SK-N-SH (cell line): ENCODE results near the gene FBXW10B. TPM values are rescaled to one million over a fixed set of nuclear protein-coding genes. Genes with fewer than 3 reads are reported as not detected.
"Not testable (repeated sequence)": the region's sequence is repeated elsewhere in the genome, so short reads cannot be mapped to it uniquely, and the experiment has no call there.

Experiments used
- CTCF ChIA-PET: fragments of 300-600, 350-600 bp; formaldehyde crosslinking; extraction: SDS; loops from one replicate; lab custom pipeline; 2021; lab: Yijun Ruan, JAX
- POLR2A ChIA-PET: fragments of 350-600 bp; sonication (Branson Sonifier 250); formaldehyde crosslinking; extraction: SDS; loops from one replicate; lab custom pipeline; 2020; ENCODE audit warnings: antibody characterized with exemption, inconsistent platforms; lab: Yijun Ruan, JAX
- DNase-seq: peaks from one replicate; pipeline ENCODE4 v3.0.0; 2012
- H2AFZ ChIP-seq: fragments of 200-600 bp; sonication (generic); 2 replicates; pipeline ENCODE4 v1.8.1; 2016; ENCODE audit warnings: antibody characterized with exemption, mild to moderate bottlenecking, low read depth
- H3F3A ChIP-seq: fragments of 200-600 bp; sonication (generic); replicated peaks from 2 replicates; pipeline ENCODE3; 2016; ENCODE audit warnings: antibody characterized with exemption, mild to moderate bottlenecking; ENCODE audit not compliant: insufficient read depth
- H3K27ac ChIP-seq, 2 experiments: fragments of 200-500 bp in 1 of 2; fragments of 200-600 bp in 1 of 2; sonication (Bioruptor generic) in 1 of 2; sonication (generic), shearing (Covaris generic) in 1 of 2; 2 replicates each; pipeline versions ENCODE4 v1.5.1 to v1.6.1; 2014 to 2016; ENCODE audit warnings: low read depth in 2 of 2, inconsistent platforms in 1 of 2, low read length in 1 of 2, mild to moderate bottlenecking in 1 of 2, mixed read lengths in 1 of 2
- H3K27me3 ChIP-seq: fragments of 200-600 bp; sonication (generic), shearing (Covaris generic); 2 replicates; pipeline ENCODE4 v1.6.1; 2016; ENCODE audit warnings: mixed run types; ENCODE audit not compliant: insufficient read depth
- H3K36me3 ChIP-seq, 2 experiments: fragments of 200-500 bp in 1 of 2; fragments of 200-600 bp in 1 of 2; sonication (Bioruptor generic) in 1 of 2; sonication (generic) in 1 of 2; replicated peaks in 1 of 2; 2 replicates each; pipeline versions ENCODE3 to v1.5.1; 2014 to 2016; ENCODE audit warnings: low read length in 1 of 2, mild to moderate bottlenecking in 1 of 2; ENCODE audit not compliant: insufficient read depth in 2 of 2, control insufficient read depth in 1 of 2
- H3K4me1 ChIP-seq, 2 experiments: fragments of 200-500 bp in 1 of 2; fragments of 200-600 bp in 1 of 2; sonication (Bioruptor generic) in 1 of 2; sonication (generic), shearing (Covaris generic) in 1 of 2; 2 replicates each; pipeline versions ENCODE4 v1.5.1 to v1.6.1; 2014 to 2016; ENCODE audit warnings: low read depth in 1 of 2, low read length in 1 of 2, mixed run types in 1 of 2; ENCODE audit not compliant: insufficient read depth in 2 of 2, control insufficient read depth in 1 of 2
- H3K4me2 ChIP-seq: fragments of 200-600 bp; sonication (generic), shearing (Covaris generic); 2 replicates; pipeline ENCODE4 v1.6.1; 2017; ENCODE audit warnings: mixed run types
- H3K4me3 ChIP-seq, 2 experiments: fragments of 200-500 bp in 1 of 2; fragments of 200-600 bp in 1 of 2; sonication (Bioruptor generic) in 1 of 2; sonication (generic), shearing (Covaris generic) in 1 of 2; 2 replicates each; pipeline versions ENCODE4 v1.5.1 to v1.8.1; 2014 to 2016; ENCODE audit warnings: low read depth in 2 of 2, inconsistent platforms in 1 of 2, low read length in 1 of 2, mild to moderate bottlenecking in 1 of 2, mixed read lengths in 1 of 2, moderate library complexity in 1 of 2
- H3K79me2 ChIP-seq: fragments of 200-600 bp; sonication (generic); 2 replicates; pipeline ENCODE4 v1.8.1; 2017; ENCODE audit warnings: mild to moderate bottlenecking; ENCODE audit not compliant: insufficient read depth
- H3K9ac ChIP-seq: fragments of 200-600 bp; sonication (generic); 2 replicates; pipeline ENCODE4 v1.6.1; 2017; ENCODE audit warnings: mixed run types
- H3K9me2 ChIP-seq: fragments of 200-600 bp; sonication (generic); 2 replicates; pipeline ENCODE4 v1.6.1; 2017; ENCODE audit warnings: mixed run types
- H3K9me3 ChIP-seq: fragments of 200-600 bp; sonication (generic); 2 replicates; pipeline ENCODE4 v1.6.1; 2017; ENCODE audit warnings: mixed run types, mild to moderate bottlenecking, moderate library complexity
- H4K20me1 ChIP-seq: fragments of 200-600 bp; sonication (generic); 2 replicates; pipeline ENCODE4 v1.6.1; 2017; ENCODE audit warnings: mild to moderate bottlenecking, mixed run types; ENCODE audit not compliant: insufficient read depth
- EZH2phosphoT487 ChIP-seq: fragments of 200-600 bp; sonication (generic); IDR thresholded peaks from 2 replicates; pipeline ENCODE4 v1.6.1; 2017; ENCODE audit warnings: low read depth, mixed run types, mild to moderate bottlenecking, antibody characterized with exemption, moderate library complexity, borderline replicate concordance
- FOSL2 ChIP-seq: IDR thresholded peaks from 2 replicates; pipeline ENCODE4 v1.4.0; 2012; ENCODE audit warnings: low read depth, mild to moderate bottlenecking, moderate library complexity, borderline replicate concordance
- IRF3 ChIP-seq: fragments of 150-350 bp; IDR thresholded peaks from 2 replicates; pipeline ENCODE4 v1.6.1; 2016; ENCODE audit warnings: mild to moderate bottlenecking, low read depth, low read length
- MXI1 ChIP-seq: IDR thresholded peaks from 2 replicates; pipeline ENCODE4 v1.6.1; 2012; ENCODE audit warnings: mild to moderate bottlenecking, low read depth, low read length, improper control_type of control experiment
- PBX3 ChIP-seq: IDR thresholded peaks from 2 replicates; pipeline ENCODE4; 2012
- RXRA ChIP-seq: IDR thresholded peaks from 2 replicates; pipeline ENCODE4 v1.4.0; 2012; ENCODE audit warnings: low read depth, mild to moderate bottlenecking, borderline replicate concordance
- TCF12 ChIP-seq: IDR thresholded peaks from 2 replicates; pipeline ENCODE4 v1.4.0; 2012
- USF2 ChIP-seq: fragments of 150-350 bp; IDR thresholded peaks from 2 replicates; pipeline ENCODE4 v1.6.1; 2017; ENCODE audit warnings: antibody characterized with exemption, low read length, low read depth, borderline replicate concordance
- WGBS: methylation state at CpG from one replicate; pipeline ENCODE4 v1.1.6; 2017; ENCODE audit warnings: low lambda C conversion rate; 5-methylcytosine and 5-hydroxymethylcytosine counted together
- polyA plus RNA-seq, 3 experiments: library from polyadenylated mRNA; depleted of rRNA; stranded (reverse); fragments of >200 nt; gene quantifications; 2 replicates each; pipeline ENCODE4 v1.2.3, GENCODE V29; 2012

FBXW10B gene
- 0.46 and 1.7 TPM in 2 replicates for polyA plus RNA-seq (2012; rRNA removed)
- polyA plus RNA-seq (2012; cell fraction: cytosol; rRNA removed), result 0.13 and 0.21 TPM in 2 replicates
- 5.7 and 7.0 TPM in 2 replicates for polyA plus RNA-seq (2012; cell fraction: nucleus; rRNA removed)

- H3K4me2 ChIP-seq, H3K9me2 ChIP-seq, POLR2A ChIA-PET, H3K79me2 ChIP-seq, H3K9ac ChIP-seq, CTCF ChIA-PET, H2AFZ ChIP-seq, H3K36me3 ChIP-seq, H3K4me1 ChIP-seq, H3K9me3 ChIP-seq, H3K4me3 ChIP-seq, DNase-seq, H4K20me1 ChIP-seq, H3F3A ChIP-seq, H3K27ac ChIP-seq, H3K27me3 ChIP-seq: not testable (repeated sequence)
- 50% methylated on average over 11 of the region's 12 CpGs for WGBS
These were observed at the start of gene FBXW10B for GRCh38 chr17:15619331-15620058. TSS of gene FBXW10B (minus strand) at chr17:15619704. CDS start at chr17:15619512, 192 bp downstream.

GRCh38 chr17:15663691-15664090, 44.2 kb upstream of the FBXW10B start:
- TF ChIP-seq FOSL2 (no peak), PBX3 (no peak)
- Histone ChIP-seq H3K79me2 (no peaks in the 10 kb centered on the region), H3K27ac (no peak overlapping the region), H2AFZ (no peak overlapping the region), H3K9ac (no peak overlapping the region), H3K9me2 (no peaks in the 10 kb centered on the region), H4K20me1 (no peaks in the 10 kb centered on the region), H3K4me3 (no peak overlapping the region), H3K4me2 (no peak overlapping the region), H3K27me3 (no peaks in the 10 kb centered on the region), H3K36me3 (peaks cover 3 to 23% of the 10 kb centered on the region in 2 experiments), H3K9me3 (no peaks in the 10 kb centered on the region), H3K4me1 (peaks cover 0 to 4% of the 10 kb centered on the region in 2 experiments; a peak in 1 of 4 replicates), H3F3A (no peaks in the 10 kb centered on the region)
- ChIA-PET POLR2A (no interaction called here), CTCF (no interaction called here)
- no peak for DNase-seq
- 95% methylated on average over 5 of the region's 5 CpGs for WGBS

GRCh38 chr17:15663176-15663575, 43.7 kb upstream of the FBXW10B start:
- H2AFZ ChIP-seq, result no peak overlapping the region
- TF ChIP-seq EZH2phosphoT487, result no peak
- TF ChIP-seq TCF12, result no peak
- TF ChIP-seq RXRA, result no peak
- no peak for TF ChIP-seq FOSL2
- no peak for TF ChIP-seq USF2
- TF ChIP-seq MXI1, result no peak
- TF ChIP-seq IRF3, result no peak
- DNase-seq, result no peak
- peaks cover 3 to 27% of the 10 kb centered on the region in 2 experiments for H3K36me3 ChIP-seq
- ChIA-PET POLR2A (no interaction called here), CTCF (no interaction called here)
- H3K79me2 ChIP-seq, result no peaks in the 10 kb centered on the region
- WGBS, result 95% methylated on average over 6 of the region's 6 CpGs
- peaks cover 0 to 4% of the 10 kb centered on the region in 2 experiments; a peak in 1 of 4 replicates for H3K4me1 ChIP-seq
- H3F3A ChIP-seq, result no peaks in the 10 kb centered on the region
- H4K20me1 ChIP-seq, result no peaks in the 10 kb centered on the region
- no peak overlapping the region for H3K27ac ChIP-seq
- H3K4me2 ChIP-seq, result no peak overlapping the region
- H3K9ac ChIP-seq, result no peak overlapping the region
- no peaks in the 10 kb centered on the region for H3K9me3 ChIP-seq
- no peaks in the 10 kb centered on the region for H3K9me2 ChIP-seq
- H3K27me3 ChIP-seq, result no peaks in the 10 kb centered on the region
- H3K4me3 ChIP-seq, result no peak overlapping the region
